Ecto neural progenitor cell (in vitro differentiated cells): ENCODE measurements around the gene PARP8.

Experiments
- DNase-seq: peaks from one replicate; pipeline ENCODE4 v3.0.0-alpha.2; 2018; ENCODE audit warnings: low spot score

Gene PARP8

DNA sequence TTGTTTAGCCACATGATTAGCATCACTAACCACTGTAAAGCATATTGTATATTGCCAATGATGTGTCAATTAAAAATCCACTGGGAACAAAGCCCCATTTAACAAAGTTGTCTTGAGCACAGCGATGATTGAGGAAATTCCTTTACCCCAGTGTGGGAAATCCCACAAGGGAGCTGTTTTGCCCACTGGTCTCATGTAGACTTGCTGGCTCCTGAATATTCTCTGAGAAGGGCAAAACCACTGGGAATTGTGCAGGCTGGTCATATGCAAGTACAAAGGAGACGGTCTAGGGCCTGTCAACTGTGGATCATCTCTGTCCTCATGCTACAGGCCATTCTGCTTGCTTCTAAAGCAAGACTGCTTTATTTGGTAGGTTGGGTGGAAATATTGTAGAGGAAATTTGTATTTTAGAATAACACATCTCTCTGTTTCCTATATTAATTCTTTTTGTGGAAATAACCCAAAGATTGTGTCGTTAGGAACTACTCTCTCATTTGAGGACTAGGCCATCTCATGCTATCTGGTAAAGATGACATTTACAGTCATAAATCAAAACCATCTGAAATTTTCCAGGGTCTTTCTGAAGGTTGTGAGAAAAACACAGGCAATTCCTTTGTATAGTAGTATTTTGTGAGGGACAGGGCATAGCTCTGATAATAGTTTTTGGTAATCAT is 60.2 kb downstream of the PARP8 start:
- no peak for DNase-seq

DNA sequence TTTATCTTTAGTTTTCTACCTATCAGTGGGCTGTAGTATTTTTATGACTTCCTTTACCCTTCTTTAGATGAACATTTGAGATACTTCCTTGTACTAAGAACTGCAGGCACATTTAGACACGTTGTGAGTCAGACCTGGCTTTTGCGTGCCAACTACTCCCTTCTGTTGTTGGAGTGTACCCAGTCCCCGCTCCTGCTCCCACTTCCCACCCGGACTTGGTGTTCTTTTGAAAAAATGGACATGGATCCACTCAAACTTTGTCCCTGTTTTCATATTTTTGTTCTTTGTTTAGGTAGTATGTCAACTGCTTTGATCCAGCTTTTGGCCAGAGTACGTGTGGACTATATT is 60.7 kb downstream of the PARP8 start:
- DNase-seq: no peak

DNA sequence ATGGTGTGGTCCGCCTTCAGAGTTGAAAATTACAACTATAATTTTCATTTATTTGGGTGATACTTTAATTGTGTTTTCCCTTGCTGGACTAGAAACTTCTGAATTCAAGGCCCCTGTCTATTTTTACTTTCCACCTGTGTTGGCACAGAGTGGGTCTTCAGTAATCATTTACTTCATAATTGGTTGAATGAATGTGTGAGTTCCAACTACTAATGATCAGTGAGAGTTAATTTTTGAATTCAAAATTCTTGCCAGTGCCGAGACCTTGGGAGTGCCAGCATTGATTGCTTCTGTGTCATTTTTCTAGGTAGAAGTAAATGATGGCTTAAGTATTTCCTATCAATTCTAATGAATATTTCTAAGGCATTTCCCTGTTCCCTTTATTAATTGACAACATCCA is 61.4 kb downstream of the PARP8 start:
- DNase-seq: no peak

DNA sequence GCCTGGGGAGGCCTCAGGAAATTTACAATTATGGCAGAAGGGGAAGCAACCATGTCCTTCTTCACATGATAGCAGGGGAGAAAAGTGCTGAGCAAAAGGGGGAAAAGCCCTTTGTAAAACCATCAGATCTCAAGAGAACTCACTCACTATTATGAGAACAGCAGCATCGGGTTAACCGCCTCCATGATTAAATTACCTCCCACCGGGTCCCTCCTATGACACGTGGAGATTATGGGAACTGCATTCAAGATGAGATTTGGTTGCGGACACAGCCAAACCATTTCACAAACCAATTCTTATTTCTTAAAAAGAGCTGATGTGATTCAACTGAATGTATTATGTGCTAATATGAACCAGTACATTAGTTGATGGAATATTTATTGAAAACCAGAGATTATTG is 63.9 kb downstream of the PARP8 start:
- DNase-seq: no peak

DNA sequence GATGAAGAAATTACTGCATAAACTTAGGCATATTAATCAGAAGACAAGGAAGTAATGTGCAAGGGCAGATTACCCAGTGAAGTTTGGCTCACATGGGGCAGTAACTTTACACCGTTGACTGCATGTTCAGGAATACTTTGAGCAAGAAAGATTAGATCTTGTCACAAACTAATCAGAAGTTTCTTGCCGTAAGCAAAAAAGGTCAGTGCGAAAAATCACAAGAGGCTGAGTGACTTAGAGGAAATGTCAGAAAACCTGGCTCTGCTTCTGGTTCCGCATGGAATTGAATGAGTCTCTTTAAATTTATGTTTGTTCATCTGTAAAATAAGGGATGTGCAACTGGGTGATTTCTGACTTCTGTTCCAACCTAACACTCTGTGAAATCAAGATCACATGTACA is 64.4 kb downstream of the PARP8 start:
- no peak for DNase-seq

DNA sequence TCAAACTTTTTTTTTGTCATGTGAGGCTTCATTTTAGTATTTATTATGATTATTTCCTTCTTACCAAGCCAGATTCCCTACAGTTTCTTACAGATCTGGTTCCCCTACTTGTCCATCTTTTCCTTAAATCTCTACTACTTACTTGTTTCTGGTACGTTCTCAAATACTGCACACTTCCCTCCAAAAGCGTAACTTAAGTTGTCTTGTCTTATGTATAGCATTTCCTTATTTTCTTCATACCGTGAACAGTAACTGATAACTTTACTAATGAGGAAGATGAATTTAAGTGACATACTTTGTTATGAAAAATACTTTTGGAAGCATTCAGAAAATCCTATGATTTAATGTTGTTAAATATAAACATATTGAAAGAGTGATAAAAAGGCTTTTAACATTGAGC is 67.3 kb downstream of the PARP8 start:
- no peak for DNase-seq

DNA sequence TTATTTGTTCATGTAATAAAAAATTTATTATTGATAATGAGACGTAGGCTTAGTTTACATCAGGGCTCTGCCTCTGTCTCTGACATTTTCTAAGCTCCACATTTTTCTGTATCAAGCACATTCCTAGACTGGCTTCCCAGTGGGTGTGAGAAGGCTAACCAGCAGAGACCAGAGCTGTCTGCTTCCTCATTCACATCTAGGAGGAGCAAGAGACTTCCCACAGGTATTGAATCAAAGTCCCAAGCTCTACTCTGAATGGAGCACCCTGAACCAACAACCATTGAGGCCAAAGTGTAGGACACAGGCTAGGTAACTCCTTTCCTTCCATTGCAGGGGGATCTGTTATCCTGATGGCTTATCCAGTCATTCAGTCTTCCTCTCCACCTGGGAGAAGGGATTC is 72.4 kb downstream of the PARP8 start:
- no peak for DNase-seq

DNA sequence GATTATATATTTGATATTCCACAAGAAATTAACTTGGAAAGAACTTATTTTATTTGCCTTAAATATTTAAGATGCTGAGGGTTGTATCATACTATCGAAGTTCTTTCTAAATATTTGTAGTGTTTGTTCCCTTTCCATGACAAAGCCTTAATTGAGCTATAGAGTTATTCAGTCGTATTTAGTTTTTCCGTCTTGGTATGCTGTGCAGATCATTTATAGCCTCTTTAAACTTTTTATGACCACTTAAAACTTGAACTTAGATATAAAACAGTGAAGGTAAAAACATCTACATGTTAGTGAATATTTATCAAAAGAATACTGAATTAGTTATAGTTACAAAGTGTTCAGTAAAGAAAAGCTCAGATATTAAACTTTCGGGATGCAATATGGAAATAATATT is 74.4 kb downstream of the PARP8 start:
- DNase-seq: no peak

DNA sequence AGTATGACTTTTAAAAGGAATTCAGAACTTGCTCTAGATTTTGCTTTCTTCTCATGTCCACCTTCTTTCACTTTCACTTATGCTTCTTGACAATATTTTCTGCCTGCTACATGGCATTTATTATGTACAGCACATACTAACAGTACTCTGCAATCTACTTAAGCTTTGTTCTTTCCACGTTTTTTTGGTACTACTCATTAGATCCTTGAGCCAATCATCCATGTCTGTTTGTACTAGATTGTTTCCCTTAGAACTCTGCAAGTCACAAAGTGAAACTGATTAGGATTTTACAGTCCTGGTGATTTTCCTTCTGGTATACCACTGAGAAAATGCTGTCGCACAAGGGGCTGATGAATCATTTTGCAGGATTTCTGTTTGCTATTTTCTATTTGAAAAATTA is 78.3 kb downstream of the PARP8 start:
- DNase-seq: no peak

DNA sequence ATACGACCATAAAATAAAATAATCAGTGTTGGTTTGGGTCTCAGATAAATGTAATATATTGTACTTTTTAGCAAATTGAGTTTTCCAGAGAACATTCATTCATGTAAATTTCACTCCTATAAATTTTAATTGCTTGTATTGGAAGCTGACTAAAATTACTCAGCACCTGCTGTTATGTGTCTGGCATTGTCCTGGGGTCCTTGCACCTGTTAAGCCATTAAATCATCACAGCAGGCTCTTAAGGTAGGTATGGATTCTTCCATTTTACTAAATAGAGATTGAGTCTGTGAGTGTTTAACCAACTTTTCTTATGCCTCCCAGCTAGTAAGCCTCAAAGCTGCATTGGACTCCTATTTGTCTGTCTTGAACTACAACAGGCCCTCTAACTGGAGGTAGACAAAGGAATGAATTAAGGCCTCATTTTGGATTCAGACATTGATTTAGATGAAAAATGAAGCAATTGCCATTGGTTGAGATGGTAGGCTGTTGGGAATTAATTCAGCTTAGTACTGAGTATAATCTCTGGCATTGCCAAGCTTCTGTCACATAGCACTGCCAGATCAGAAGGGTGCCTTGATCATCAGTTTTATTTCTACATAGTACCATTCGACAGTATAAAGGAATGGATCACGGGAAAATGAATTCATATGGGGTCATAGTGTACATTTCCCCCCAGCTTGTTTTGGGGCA is 78.9 kb downstream of the PARP8 start:
- DNase-seq: no peak

DNA sequence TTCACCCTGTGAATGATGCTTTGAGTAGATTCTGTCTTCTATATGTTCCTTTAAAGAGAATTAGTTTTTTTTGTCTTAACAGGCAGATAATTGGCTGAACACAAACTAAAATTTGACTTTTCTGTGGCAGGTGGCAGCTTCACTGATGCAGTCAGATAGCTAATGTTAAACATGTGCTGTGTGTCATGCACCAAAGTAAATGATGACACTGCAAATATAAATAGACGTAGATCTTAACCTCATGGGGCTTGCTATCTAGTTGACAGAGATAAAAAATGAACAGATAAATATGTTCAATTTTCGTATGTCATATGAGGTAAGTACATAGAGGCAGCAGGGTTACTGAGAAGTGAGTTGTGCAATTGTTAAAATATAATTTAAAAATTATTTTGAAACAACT is 82.7 kb downstream of the PARP8 start:
- DNase-seq: no peak

DNA sequence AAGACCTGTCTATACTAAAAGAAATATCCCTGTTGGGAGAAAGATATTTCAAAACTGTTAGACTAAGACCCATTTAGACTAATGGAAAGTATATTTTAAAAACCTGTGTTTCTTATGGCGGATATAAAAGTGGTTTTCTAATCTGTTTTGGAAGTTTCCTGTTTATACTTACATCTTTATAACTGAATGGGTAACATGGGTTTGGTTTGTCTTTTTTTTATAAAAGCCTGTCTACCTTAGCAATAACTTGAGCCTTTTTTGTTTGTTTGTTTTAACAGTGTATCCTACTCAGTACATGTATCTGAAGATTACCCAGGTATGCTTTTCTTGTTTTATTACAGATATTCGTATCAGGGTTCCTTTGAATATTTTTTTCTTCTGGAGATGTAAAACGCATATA is 83.4 kb downstream of the PARP8 start:
- DNase-seq: no peak

DNA sequence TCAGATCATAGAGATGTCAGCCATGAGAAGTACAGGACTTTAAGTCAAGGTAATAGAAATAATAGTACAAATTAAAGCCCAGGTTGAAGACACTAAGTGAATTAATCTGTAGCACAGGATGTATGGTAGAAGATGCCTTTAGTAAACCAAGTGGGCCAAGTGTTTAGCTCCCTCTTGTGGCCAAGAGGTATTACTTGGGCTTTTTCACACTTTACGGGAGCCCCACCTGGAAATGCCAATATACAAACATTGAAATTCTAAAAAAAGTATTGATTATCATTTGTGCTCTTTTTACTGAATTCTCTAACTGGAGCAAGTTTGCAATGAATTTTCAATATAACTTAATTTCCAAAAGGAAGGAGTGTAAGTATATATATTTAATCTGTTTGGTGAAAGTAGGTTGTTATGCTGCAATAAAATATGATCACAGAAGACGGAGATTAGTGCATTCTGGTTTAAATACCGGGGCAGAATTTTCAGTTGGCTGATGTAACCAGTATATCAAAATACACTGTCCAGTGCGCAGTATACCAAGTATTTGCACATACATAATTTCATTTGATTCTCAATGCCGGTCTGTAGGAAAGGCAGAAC is 84.7 kb downstream of the PARP8 start:
- DNase-seq: no peak

DNA sequence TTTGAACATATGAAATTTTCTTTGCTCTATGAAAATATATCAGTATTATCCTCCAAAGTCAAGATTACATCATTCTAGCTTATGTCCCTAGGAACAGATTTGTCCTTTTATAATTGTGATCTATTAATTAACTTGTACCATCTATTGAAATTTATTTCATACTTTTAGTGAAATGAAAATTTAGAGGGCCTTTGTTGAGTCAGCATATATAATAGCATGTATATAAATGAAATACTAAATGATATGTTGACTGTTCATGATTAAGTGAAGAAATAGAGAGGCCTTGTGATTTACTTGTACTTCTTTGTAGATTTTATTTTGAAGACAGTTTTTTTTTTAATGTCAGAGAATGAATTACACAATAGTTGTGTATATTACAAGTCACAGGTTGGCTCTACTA is 86.4 kb downstream of the PARP8 start:
- no peak for DNase-seq

DNA sequence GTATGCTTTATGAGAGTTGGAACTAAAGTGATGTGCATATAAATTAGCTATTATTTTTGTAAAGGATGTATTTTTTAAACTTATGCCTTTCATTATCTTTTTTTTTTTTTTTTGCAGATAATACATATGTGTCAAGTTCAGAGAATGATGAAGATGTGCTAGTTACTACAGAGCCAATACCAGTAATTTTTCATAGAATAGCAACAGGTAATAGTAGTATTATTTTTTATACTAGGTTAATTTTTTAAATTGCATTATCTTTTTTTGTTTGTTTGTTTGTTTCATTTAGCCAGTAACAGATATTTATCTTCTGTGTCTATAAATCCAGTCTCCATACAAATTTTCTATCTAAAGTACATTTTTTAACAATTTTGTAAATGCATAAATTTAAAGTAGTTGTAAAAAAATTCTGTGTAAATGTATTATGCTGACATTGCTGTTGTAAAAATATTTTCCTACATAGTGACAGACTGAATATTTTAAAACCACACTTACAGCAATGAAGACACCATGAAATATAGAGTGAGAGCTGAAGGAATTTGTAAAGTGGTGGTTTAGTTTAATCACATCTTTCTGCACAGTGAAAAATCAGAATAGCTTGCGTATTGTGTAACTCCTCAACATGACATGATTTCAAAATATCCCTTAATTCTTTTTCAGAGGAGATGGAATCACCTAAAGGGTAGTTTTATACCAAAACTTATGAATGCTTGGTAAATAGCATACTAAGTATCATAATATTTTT is 93.3 kb downstream of the PARP8 start:
- no peak for DNase-seq

DNA sequence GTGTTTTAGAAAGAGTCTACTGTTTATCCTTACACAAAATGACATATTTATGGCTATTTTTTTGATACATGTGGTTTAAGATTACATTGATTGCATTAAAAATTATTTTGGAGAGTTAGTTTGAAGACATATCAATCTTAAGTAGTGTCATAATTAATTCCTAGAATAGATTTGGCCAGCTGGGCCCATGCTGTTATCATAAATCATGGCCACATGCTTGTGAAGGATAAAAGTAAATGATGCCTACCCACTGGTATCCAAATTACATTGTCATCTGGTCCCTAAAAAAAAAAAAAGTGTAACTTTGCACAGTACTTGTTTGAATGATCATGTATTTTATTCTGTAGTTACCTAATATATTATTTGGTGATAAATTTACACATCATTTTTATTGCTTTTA is 96.9 kb downstream of the PARP8 start:
- no peak for DNase-seq

DNA sequence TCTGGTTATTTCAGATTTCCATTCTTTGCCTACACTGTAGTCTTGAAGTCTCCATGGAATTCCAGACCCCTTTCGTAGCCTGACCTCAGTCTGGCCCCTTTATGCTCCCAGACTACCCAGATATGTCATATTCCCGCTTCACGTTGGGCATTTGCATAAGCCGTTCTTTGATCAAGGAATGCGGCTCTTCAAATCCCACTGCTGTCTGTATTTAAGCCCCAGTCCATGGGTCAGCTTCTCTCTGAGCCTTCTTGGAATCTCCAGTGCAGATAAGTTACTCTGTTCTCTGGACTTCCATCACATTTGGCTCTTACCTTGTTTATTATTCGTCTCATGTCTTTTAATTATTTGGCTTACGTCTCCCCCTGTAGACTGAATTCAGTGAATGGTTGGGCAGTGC is 97.4 kb downstream of the PARP8 start:
- no peak for DNase-seq

DNA sequence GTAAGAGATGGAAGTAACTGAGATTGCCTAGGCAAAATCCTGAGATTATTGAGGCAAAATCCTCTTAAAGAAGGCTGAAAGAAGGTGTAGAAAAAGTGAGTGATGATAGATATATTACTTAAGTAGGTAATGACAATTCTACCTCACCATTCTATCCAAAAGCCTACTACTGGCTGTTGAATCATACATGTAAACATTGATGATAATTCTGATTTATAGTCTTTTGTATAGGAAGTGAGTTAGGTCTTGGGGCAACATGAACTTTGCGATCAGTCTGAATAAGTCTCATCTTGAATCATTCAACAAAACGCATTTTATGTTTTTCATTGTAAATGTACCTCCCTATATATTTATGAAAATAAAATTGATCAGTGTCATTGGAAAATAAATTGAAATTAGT is 99.6 kb downstream of the PARP8 start:
- DNase-seq: no peak

DNA sequence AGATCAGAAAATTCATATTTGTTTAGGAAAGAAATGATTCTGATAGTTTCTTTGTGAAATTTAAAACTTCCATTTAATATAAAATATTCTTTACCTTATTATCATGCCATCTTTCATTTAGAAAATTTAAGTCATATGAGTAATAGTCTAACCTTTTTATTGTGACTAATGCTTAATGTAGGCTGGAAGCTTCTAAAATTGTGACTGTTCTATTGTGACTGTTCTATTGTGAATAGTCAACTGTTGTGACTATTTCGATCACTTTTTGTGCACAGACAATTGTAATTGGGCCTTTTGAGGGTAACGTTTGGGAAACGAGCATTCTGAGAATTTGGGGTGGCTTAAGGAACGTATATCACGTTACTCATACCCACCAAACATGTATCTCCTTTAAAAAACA is 100.0 kb downstream of the PARP8 start:
- no peak for DNase-seq

DNA sequence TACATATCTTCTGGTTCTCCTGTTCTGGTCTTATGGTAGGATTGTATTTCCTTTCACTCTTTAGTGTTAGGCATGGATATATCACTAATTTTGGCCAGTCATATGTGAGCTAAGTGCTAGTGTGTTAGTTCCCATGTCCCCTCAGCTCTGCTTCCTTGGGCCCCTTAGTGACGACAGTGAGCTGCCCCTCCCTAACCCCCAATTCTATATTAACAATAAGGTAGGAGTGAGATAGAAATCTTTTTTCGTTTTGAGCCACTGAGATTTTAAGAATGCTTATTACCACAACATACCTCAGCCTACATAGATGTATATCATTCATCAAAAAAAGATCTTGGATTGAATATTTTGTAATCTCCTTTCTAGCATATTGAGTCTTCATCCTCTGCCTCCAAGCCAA is 100.5 kb downstream of the PARP8 start:
- DNase-seq: no peak

DNA sequence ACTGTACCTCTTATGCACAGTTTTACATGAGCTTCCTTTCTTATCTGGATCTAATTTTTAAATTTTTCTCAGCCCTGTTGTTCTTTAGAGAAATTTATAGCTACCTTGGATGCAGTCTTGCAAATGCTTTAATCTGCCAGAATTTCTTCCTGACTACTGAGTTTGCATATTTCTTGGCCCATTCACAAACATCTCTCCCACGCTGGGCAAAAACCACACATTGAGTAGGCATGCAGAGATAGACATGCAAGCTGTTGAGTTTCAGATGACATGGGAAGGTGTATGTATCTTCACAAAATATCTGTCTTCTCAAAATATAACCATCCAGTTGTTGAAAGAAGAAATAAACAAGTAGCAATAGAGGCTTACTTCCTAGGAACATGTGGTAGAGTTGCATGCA is 101.2 kb downstream of the PARP8 start:
- no peak for DNase-seq

DNA sequence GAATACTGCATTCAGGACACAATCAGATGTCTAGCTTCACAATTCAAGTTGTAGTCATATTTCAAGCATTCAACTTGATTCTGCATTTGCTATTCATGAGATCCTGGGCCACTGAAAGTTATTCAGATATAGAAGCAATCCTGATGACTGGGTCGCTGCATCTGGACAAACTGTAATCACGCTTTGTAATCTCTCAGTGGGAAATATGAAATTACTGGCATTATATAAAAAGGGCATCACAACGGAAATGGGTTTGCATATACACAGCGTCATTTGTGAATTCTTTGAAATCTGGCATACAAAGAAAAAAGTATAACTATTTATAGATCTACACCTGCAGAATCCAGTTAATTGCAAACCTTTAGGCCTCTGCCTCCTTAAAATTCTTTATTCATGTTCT is 102.2 kb downstream of the PARP8 start:
- DNase-seq: no peak

DNA sequence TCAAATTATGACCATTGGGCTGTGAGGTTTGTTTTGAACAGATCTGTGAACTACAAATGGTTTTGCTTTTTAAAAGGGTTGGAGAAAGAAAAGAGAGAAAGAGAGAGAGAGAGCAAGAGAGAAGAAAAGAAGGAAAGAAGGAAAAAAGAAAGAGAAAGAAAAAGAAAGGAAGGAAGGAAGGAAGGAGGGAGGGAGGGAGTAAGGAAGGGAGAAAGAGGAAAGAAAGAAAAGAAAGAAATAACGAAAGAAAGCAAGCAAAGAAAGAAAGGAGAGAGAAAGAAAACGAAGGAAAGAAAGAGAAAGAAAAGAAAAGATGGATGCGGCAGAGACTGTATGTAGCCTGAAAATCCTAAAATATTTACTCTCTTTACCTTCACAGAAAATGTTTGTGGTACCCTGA is 104.0 kb downstream of the PARP8 start:
- DNase-seq: no peak
